Smooth muscle cell (in vitro differentiated cells): ENCODE data around the gene NT5C2. TPM values are rescaled to one million over a fixed set of nuclear protein-coding genes. Genes with fewer than 3 reads are reported as not detected.

Experiments used
- DNase-seq: peaks from one replicate; lab custom pipeline; 2025; ENCODE audit not compliant: unreplicated experiment; lab: John Stamatoyannopoulos, UW
- H2AFZ ChIP-seq: fragments of 200-600 bp; sonication (generic); 2 replicates; pipeline ENCODE4 v1.6.0; 2016; ENCODE audit warnings: antibody characterized with exemption, low read depth, mild to moderate bottlenecking
- H3F3A ChIP-seq: fragments of 200-600 bp; sonication (generic); 2 replicates; pipeline ENCODE4 v1.6.0; 2017; ENCODE audit warnings: antibody characterized with exemption, low read depth
- H3K27ac ChIP-seq: fragments of 200-600 bp; sonication (generic); 2 replicates; pipeline ENCODE4 v1.5.1; 2016; ENCODE audit warnings: low read depth, mild to moderate bottlenecking
- H3K27me3 ChIP-seq: fragments of 200-600 bp; sonication (generic); 2 replicates; pipeline ENCODE4 v1.6.1; 2016; ENCODE audit warnings: low read depth, mild to moderate bottlenecking
- H3K36me3 ChIP-seq: fragments of 200-600 bp; sonication (generic); 2 replicates; pipeline ENCODE4 v1.5.1; 2016; ENCODE audit warnings: low read depth
- H3K4me1 ChIP-seq: fragments of 200-600 bp; sonication (generic); 2 replicates; pipeline ENCODE4 v1.5.1; 2016; ENCODE audit warnings: low read depth
- H3K4me2 ChIP-seq: fragments of 200-600 bp; sonication (generic); 2 replicates; pipeline ENCODE4 v1.6.0; 2016; ENCODE audit warnings: mild to moderate bottlenecking
- H3K4me3 ChIP-seq: fragments of 200-600 bp; sonication (generic); 2 replicates; pipeline ENCODE4 v1.5.1; 2016; ENCODE audit warnings: mild to moderate bottlenecking
- H3K79me2 ChIP-seq: fragments of 200-600 bp; sonication (generic); 2 replicates; pipeline ENCODE4 v1.6.0; 2016; ENCODE audit warnings: low read depth, mild to moderate bottlenecking
- H3K9ac ChIP-seq: fragments of 200-600 bp; sonication (generic); 2 replicates; pipeline ENCODE4 v1.6.0; 2016; ENCODE audit warnings: low read depth
- H3K9me3 ChIP-seq: fragments of 200-600 bp; sonication (generic); replicated peaks from 2 replicates; pipeline ENCODE4 v1.5.1; 2016; ENCODE audit warnings: low read depth
- H4K20me1 ChIP-seq: fragments of 200-600 bp; sonication (generic); 2 replicates; pipeline ENCODE4 v1.6.0; 2016; ENCODE audit warnings: low read depth
- CTCF ChIP-seq: fragments of 200-600 bp; sonication (generic); IDR thresholded peaks from 2 replicates; pipeline ENCODE4 v1.5.1; 2017; ENCODE audit warnings: borderline replicate concordance, mild to moderate bottlenecking, antibody characterized with exemption; ENCODE audit not compliant: insufficient read depth, poor library complexity, severe bottlenecking
- WGBS: methylation state at CpG from one replicate; pipeline ENCODE4 v1.1.7; 2016; ENCODE audit warnings: low lambda C conversion rate; 5-methylcytosine and 5-hydroxymethylcytosine counted together
- polyA plus RNA-seq: library from polyadenylated mRNA; unstranded; fragments of >200 nt; fragmentation: Nextera tagmentation; extraction: Ambion mirVana; gene quantifications from 2 replicates; pipeline ENCODE4 v1.2.1, GENCODE V29; 2016
- total RNA-seq: library from RNA; depleted of rRNA; stranded (reverse); fragments of >200 nt; gene quantifications from 2 replicates; pipeline ENCODE4 v1.2.3, GENCODE V29; 2014

Gene NT5C2
- total and polyA plus RNA-seq, 2 experiments from 2014 or later = 19.1 to 33.5 TPM

GRCh38 chr10:103124420-103125096 is 68.5 kb downstream of the NT5C2 start:
- Histone ChIP-seq H3K9me3 (no peaks in the 10 kb centered on the region), H3K79me2 (peaks cover 8% of the 10 kb centered on the region), H3K4me2 (no peak overlapping the region), H2AFZ (no peak overlapping the region), H4K20me1 (peaks cover 80% of the 10 kb centered on the region), H3K27me3 (no peaks in the 10 kb centered on the region), H3K27ac (no peak overlapping the region), H3K4me1 (peaks cover 11% of the 10 kb centered on the region), H3K4me3 (no peak overlapping the region), H3F3A (no peaks in the 10 kb centered on the region), H3K9ac (no peak overlapping the region), H3K36me3 (no peaks in the 10 kb centered on the region)
- TF ChIP-seq CTCF = no peak
- no peak for DNase-seq
- WGBS = 97% methylated on average over 4 of the region's 4 CpGs

- WGBS = 90% methylated on average over 7 of the region's 7 CpGs
- peaks cover 8% of the 10 kb centered on the region for H3K79me2 ChIP-seq
- H3F3A ChIP-seq = no peaks in the 10 kb centered on the region
- peaks cover 14% of the 10 kb centered on the region for H3K4me1 ChIP-seq
- DNase-seq = no peak
- H3K9ac ChIP-seq = no peak overlapping the region
- no peaks in the 10 kb centered on the region for H3K36me3 ChIP-seq
- TF ChIP-seq CTCF = no peak
- no peak overlapping the region for H3K4me2 ChIP-seq
- no peak overlapping the region for H3K4me3 ChIP-seq
- H3K9me3 ChIP-seq = no peaks in the 10 kb centered on the region
- no peaks in the 10 kb centered on the region for H3K27me3 ChIP-seq
- no peak overlapping the region for H3K27ac ChIP-seq
- H2AFZ ChIP-seq = no peak overlapping the region
- peaks cover 89% of the 10 kb centered on the region for H4K20me1 ChIP-seq
Measured at GRCh38 chr10:103123282-103124024, 69.6 kb downstream of the NT5C2 start.

- H3K27ac ChIP-seq = no peak overlapping the region
- H3K4me3 ChIP-seq = no peak overlapping the region
- H3K27me3 ChIP-seq = no peaks in the 10 kb centered on the region
- no peaks in the 10 kb centered on the region for H3F3A ChIP-seq
- H3K79me2 ChIP-seq = peaks cover 22% of the 10 kb centered on the region
- H3K36me3 ChIP-seq = no peaks in the 10 kb centered on the region
- H2AFZ ChIP-seq = no peak overlapping the region
- peaks cover 93% of the 10 kb centered on the region for H4K20me1 ChIP-seq
- no peaks in the 10 kb centered on the region for H3K9me3 ChIP-seq
- no peak overlapping the region for H3K4me2 ChIP-seq
- WGBS = 67% methylated on average over 2 of the region's 2 CpGs
- no peak for DNase-seq
- H3K9ac ChIP-seq = no peak overlapping the region
- peaks cover 14% of the 10 kb centered on the region for H3K4me1 ChIP-seq
- no peak for TF ChIP-seq CTCF
Measured at GRCh38 chr10:103120977-103121735, 71.9 kb downstream of the NT5C2 start.
